Liver (tissue), 9 donors: Measurements from ENCODE around the gene RAD51B. TPM values are rescaled to one million over a fixed set of nuclear protein-coding genes. Genes with fewer than 3 reads are reported as not detected.

Experiments used
- DNase-seq: peaks from one replicate; pipeline ENCODE4 v3.0.0-alpha.2; 2017; ENCODE audit warnings: low spot score
- H3K27ac ChIP-seq, 2 donors: one replicate each; pipeline ENCODE4 v1.7.0; 2013; ENCODE audit warnings: inconsistent platforms in 2 of 2, low read length in 2 of 2, control low read depth in 1 of 2, low read depth in 1 of 2, mild to moderate bottlenecking in 1 of 2
- H3K27me3 ChIP-seq, 4 donors: one replicate each; pipeline versions ENCODE4 v1.6.1 to v1.7.0; 2013; ENCODE audit warnings: low read length in 3 of 4, inconsistent platforms in 1 of 4, mild to moderate bottlenecking in 1 of 4, moderate library complexity in 1 of 4; ENCODE audit not compliant: control insufficient read depth in 4 of 4, insufficient read depth in 4 of 4
- H3K36me3 ChIP-seq, 4 donors: one replicate each; pipeline versions ENCODE4 v1.6.1 to v1.7.0; 2013; ENCODE audit warnings: low read length in 3 of 4, mild to moderate bottlenecking in 3 of 4, low read depth in 1 of 4, moderate library complexity in 1 of 4; ENCODE audit not compliant: control insufficient read depth in 4 of 4, insufficient read depth in 3 of 4
- H3K4me1 ChIP-seq, 4 donors: one replicate each; pipeline versions ENCODE4 v1.6.1 to v1.7.0; 2013; ENCODE audit warnings: low read length in 3 of 4, mild to moderate bottlenecking in 3 of 4, moderate library complexity in 1 of 4; ENCODE audit not compliant: control insufficient read depth in 4 of 4, insufficient read depth in 4 of 4
- H3K4me3 ChIP-seq, 3 donors: one replicate each; pipeline versions ENCODE4 v1.6.1 to v1.7.0; 2013; ENCODE audit warnings: low read length in 3 of 3, control low read depth in 1 of 3, low read depth in 1 of 3, mild to moderate bottlenecking in 1 of 3
- H3K9ac ChIP-seq, 2 donors: one replicate each; pipeline ENCODE4 v1.7.0; 2013; ENCODE audit warnings: low read length in 2 of 2, mild to moderate bottlenecking in 2 of 2, moderate library complexity in 2 of 2, control low read depth in 1 of 2, low read depth in 1 of 2
- H3K9me3 ChIP-seq, 4 donors: one replicate each; pipeline versions ENCODE4 v1.6.1 to v1.7.0; 2013; ENCODE audit warnings: low read length in 3 of 4; ENCODE audit not compliant: control insufficient read depth in 4 of 4
- ATF3 ChIP-seq: IDR thresholded peaks from 2 replicates; pipeline ENCODE4 v1.6.1; 2016; ENCODE audit warnings: antibody characterized with exemption
- CTCF ChIP-seq: fragments of 150-350 bp; IDR thresholded peaks from 2 replicates; pipeline ENCODE4 v1.5.1; 2017; ENCODE audit warnings: improper control_type of control experiment, low read depth, low read length; ENCODE audit not compliant: missing input control
- EGR1 ChIP-seq, 2 donors: IDR thresholded peaks; 2 replicates each; pipeline ENCODE4 v1.6.1; 2016 to 2018; ENCODE audit warnings: antibody characterized with exemption in 2 of 2, low read depth in 2 of 2
- FOXA1 ChIP-seq: IDR thresholded peaks from 2 replicates; pipeline ENCODE4 v1.6.1; 2016; ENCODE audit warnings: antibody characterized with exemption
- FOXA2 ChIP-seq: IDR thresholded peaks from 2 replicates; pipeline ENCODE4 v1.6.1; 2016; ENCODE audit warnings: antibody characterized with exemption
- GABPA ChIP-seq, 2 donors: IDR thresholded peaks in 1 of 2; conservative IDR thresholded peaks in 1 of 2; 2 replicates each; pipeline ENCODE4 v1.6.1; 2016; ENCODE audit warnings: antibody characterized with exemption in 2 of 2, mild to moderate bottlenecking in 1 of 2, moderate library complexity in 1 of 2
- HNF4A ChIP-seq, 2 donors: conservative IDR thresholded peaks; 2 replicates each; pipeline ENCODE4 v1.6.1; 2016; ENCODE audit warnings: antibody characterized with exemption in 2 of 2, mild to moderate bottlenecking in 2 of 2
- HNF4G ChIP-seq: IDR thresholded peaks from 2 replicates; pipeline ENCODE4 v1.6.1; 2016; ENCODE audit warnings: antibody characterized with exemption
- JUND ChIP-seq, 2 donors: IDR thresholded peaks; 2 replicates each; pipeline ENCODE4 v1.6.1; 2016; ENCODE audit warnings: antibody characterized with exemption in 2 of 2
- NR2F2 ChIP-seq: IDR thresholded peaks from 2 replicates; pipeline ENCODE4 v1.6.1; 2016; ENCODE audit warnings: antibody characterized with exemption
- RAD21 ChIP-seq, 2 donors: IDR thresholded peaks; 2 replicates each; pipeline ENCODE4 v1.6.1; 2016; ENCODE audit warnings: antibody characterized with exemption in 2 of 2, mild to moderate bottlenecking in 2 of 2
- RXRA ChIP-seq, 2 donors: IDR thresholded peaks; 2 replicates each; pipeline ENCODE4 v1.6.1; 2017 to 2018; ENCODE audit warnings: antibody characterized with exemption in 2 of 2, mild to moderate bottlenecking in 1 of 2
- SP1 ChIP-seq: IDR thresholded peaks from 2 replicates; pipeline ENCODE4 v1.6.1; 2018; ENCODE audit warnings: antibody characterized with exemption, mild to moderate bottlenecking
- TAF1 ChIP-seq: conservative IDR thresholded peaks from 2 replicates; pipeline ENCODE4 v1.6.1; 2016; ENCODE audit warnings: antibody characterized with exemption, mild to moderate bottlenecking
- YY1 ChIP-seq: IDR thresholded peaks from 2 replicates; pipeline ENCODE4 v1.6.1; 2016; ENCODE audit warnings: antibody characterized with exemption, mild to moderate bottlenecking
- WGBS: extraction: QIAGEN DNeasy Blood & Tissue Kit; methylation state at CpG from one replicate; pipeline ENCODE4 v1.1.7; 2013; 5-methylcytosine and 5-hydroxymethylcytosine counted together
- polyA plus RNA-seq, 2 donors: library from polyadenylated mRNA; stranded (reverse) in 1 of 2; unstranded in 1 of 2; fragments of 200-250 nt in 1 of 2; fragments of >200 nt in 1 of 2; fragmentation: Nextera tagmentation in 1 of 2; extraction: Ambion mirVana in 1 of 2; gene quantifications; one replicate each; pipeline versions ENCODE4 v1.2.1 to v1.2.3, GENCODE V29; 2013 to 2015
- total RNA-seq, 2 donors: library from RNA; depleted of rRNA; stranded (reverse); fragments of >200 nt; gene quantifications; one replicate each; pipeline ENCODE4 v1.2.3, GENCODE V29; 2014
- TF ChIP-seq, protein P1 (sequence below): IDR thresholded peaks from 2 replicates; pipeline ENCODE4 v1.6.1; 2016; ENCODE audit warnings: antibody characterized with exemption, mild to moderate bottlenecking
- TF ChIP-seq, protein P2 (sequence below): IDR thresholded peaks from 2 replicates; pipeline ENCODE4 v1.6.1; 2016; ENCODE audit warnings: antibody characterized with exemption
- donor health status: healthy.
- donor health status: healthy.
- donor health status: healthy.
- donor health status: healthy.
- donor health status: healthy.

The RAD51B gene
- total and polyA plus RNA-seq, 4 donors, result 0.81 to 12.9 (median 2.4) TPM

GRCh38 chr14:68366656-68367055, 547.1 kb downstream of the RAD51B start:
- peaks cover 0 to 3% (median 0%) of the 10 kb centered on the region in 4 donors for H3K4me1 ChIP-seq
- TF ChIP-seq TAF1, result no peak
- TF ChIP-seq, protein P1, sequence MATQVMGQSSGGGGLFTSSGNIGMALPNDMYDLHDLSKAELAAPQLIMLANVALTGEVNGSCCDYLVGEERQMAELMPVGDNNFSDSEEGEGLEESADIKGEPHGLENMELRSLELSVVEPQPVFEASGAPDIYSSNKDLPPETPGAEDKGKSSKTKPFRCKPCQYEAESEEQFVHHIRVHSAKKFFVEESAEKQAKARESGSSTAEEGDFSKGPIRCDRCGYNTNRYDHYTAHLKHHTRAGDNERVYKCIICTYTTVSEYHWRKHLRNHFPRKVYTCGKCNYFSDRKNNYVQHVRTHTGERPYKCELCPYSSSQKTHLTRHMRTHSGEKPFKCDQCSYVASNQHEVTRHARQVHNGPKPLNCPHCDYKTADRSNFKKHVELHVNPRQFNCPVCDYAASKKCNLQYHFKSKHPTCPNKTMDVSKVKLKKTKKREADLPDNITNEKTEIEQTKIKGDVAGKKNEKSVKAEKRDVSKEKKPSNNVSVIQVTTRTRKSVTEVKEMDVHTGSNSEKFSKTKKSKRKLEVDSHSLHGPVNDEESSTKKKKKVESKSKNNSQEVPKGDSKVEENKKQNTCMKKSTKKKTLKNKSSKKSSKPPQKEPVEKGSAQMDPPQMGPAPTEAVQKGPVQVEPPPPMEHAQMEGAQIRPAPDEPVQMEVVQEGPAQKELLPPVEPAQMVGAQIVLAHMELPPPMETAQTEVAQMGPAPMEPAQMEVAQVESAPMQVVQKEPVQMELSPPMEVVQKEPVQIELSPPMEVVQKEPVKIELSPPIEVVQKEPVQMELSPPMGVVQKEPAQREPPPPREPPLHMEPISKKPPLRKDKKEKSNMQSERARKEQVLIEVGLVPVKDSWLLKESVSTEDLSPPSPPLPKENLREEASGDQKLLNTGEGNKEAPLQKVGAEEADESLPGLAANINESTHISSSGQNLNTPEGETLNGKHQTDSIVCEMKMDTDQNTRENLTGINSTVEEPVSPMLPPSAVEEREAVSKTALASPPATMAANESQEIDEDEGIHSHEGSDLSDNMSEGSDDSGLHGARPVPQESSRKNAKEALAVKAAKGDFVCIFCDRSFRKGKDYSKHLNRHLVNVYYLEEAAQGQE, result no peak
- no peak for TF ChIP-seq FOXA1
- no peak for TF ChIP-seq RXRA (IDR thresholded peaks at IDR 0.05)
- TF ChIP-seq NR2F2, result no peak
- no peak for TF ChIP-seq SP1
- TF ChIP-seq EGR1 (IDR thresholded peaks at IDR 0.05; ENCODE audit: low read depth in 2 of 2), result no peak
- TF ChIP-seq GABPA (IDR thresholded peaks at IDR 0.05 in 1 of 2, conservative IDR thresholded peaks at IDR 0.05 in 1 of 2), result no peak
- TF ChIP-seq RAD21 (IDR thresholded peaks at IDR 0.05), result no peak
- TF ChIP-seq, protein P2, sequence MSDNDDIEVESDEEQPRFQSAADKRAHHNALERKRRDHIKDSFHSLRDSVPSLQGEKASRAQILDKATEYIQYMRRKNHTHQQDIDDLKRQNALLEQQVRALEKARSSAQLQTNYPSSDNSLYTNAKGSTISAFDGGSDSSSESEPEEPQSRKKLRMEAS, result no peak
- WGBS, result 97% methylated on average over 2 of the region's 2 CpGs
- H3K27me3 ChIP-seq, result no peaks in the 10 kb centered on the region
- DNase-seq, result no peak
- no peak overlapping the region for H3K27ac ChIP-seq
- no peak overlapping the region for H3K4me3 ChIP-seq
- no peak overlapping the region for H3K9ac ChIP-seq
- H3K9me3 ChIP-seq, result no peaks in the 10 kb centered on the region
- H3K36me3 ChIP-seq, result no peaks in the 10 kb centered on the region

DNA sequence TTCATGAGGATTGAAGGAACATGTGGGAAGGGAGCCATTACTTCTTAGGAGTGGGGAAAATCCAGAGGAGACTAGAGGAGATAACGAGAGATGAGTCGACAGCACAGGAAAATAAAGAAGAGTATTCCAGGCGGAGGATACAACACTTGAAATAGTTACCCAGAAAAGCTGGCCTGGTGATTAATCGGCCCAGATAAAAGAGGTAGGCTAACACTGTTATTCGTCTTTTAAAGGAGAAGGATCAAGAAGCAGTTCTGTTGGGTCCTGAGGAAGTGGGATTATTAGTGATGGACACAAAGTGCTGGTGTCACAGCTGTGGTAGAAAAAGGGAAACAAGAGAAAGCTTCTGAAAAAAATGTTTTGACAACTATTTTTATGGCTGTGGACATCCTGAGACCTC, 548.0 kb downstream of the RAD51B start:
- no peak for DNase-seq
- Histone ChIP-seq H3K27me3 (no peaks in the 10 kb centered on the region), H3K27ac (no peak overlapping the region), H3K9me3 (no peaks in the 10 kb centered on the region), H3K4me3 (no peak overlapping the region), H3K4me1 (peaks cover 0 to 3% (median 0%) of the 10 kb centered on the region in 4 donors), H3K36me3 (no peaks in the 10 kb centered on the region), H3K9ac (no peak overlapping the region)
- TF ChIP-seq YY1 (no peak), EGR1 (IDR thresholded peaks at IDR 0.05; ENCODE audit: low read depth in 2 of 2) (no peak), RXRA (IDR thresholded peaks at IDR 0.05) (no peak), NR2F2 (no peak)
- TF ChIP-seq, protein P2, result no peak
- WGBS, result 74% methylated on average over 5 of the region's 5 CpGs

DNA sequence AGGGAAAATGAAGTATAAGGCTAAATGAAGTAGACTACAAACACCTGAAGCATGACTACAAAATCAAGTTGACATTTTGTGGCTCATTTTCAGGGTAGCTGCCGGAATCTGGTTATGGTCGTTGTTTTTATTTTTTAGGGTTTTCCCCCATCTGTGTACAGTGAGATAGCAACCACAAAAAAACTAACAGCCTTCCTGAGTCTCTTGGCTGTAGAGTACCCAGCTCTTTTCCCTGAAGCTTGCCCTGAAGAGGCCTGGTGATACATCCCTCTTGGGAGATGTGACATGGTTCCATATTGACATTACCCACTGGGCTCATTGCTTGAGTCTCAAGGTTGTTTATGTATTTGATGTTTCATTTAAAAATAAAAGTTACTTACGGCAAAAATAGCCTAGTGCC, 549.3 kb downstream of the RAD51B start:
- no peak overlapping the region for H3K9ac ChIP-seq
- no peak overlapping the region for H3K4me3 ChIP-seq
- no peaks in the 10 kb centered on the region for H3K9me3 ChIP-seq
- H3K36me3 ChIP-seq, result no peaks in the 10 kb centered on the region
- WGBS, result 93% methylated on average over 3 of the region's 3 CpGs
- peaks cover 0 to 3% (median 0%) of the 10 kb centered on the region in 4 donors for H3K4me1 ChIP-seq
- H3K27ac ChIP-seq, result no peak overlapping the region
- no peak for DNase-seq
- no peaks in the 10 kb centered on the region for H3K27me3 ChIP-seq
- no peak for TF ChIP-seq HNF4G
- TF ChIP-seq, protein P1, result no peak
- no peak for TF ChIP-seq NR2F2
- TF ChIP-seq YY1, result no peak
- TF ChIP-seq EGR1 (IDR thresholded peaks at IDR 0.05; ENCODE audit: low read depth in 2 of 2), result no peak
- TF ChIP-seq SP1, result no peak
- TF ChIP-seq CTCF, result no peak
- no peak for TF ChIP-seq JUND (IDR thresholded peaks at IDR 0.05)
- no peak for TF ChIP-seq HNF4A (conservative IDR thresholded peaks at IDR 0.05)
- TF ChIP-seq ATF3, result no peak
- no peak for TF ChIP-seq TAF1
- TF ChIP-seq GABPA (IDR thresholded peaks at IDR 0.05 in 1 of 2, conservative IDR thresholded peaks at IDR 0.05 in 1 of 2), result no peak
- TF ChIP-seq FOXA1, result no peak
- TF ChIP-seq FOXA2, result no peak
- no peak for TF ChIP-seq RXRA (IDR thresholded peaks at IDR 0.05)
- TF ChIP-seq, protein P2, result no peak
